Kidney glomerular epithelial cell (primary cell): Measurements from ENCODE around the gene MAFB.

Experiments used
- DNase-seq: peaks from one replicate; lab custom pipeline; 2025; lab: John Stamatoyannopoulos, UW

The MAFB gene

GRCh38 chr20:40702504-40702903 lies 13.5 kb upstream of the MAFB start:
- no peak for DNase-seq

GRCh38 chr20:40698744-40699143 lies 9.7 kb upstream of the MAFB start:
- DNase-seq = no peak

- DNase-seq = no peak
Measured at GRCh38 chr20:40698281-40698680, 9.2 kb upstream of the MAFB start.

- no peak for DNase-seq
Measured at GRCh38 chr20:40697541-40697940, 8.5 kb upstream of the MAFB start.

- DNase-seq = no peak
Measured at GRCh38 chr20:40695214-40695613, 6.2 kb upstream of the MAFB start.

GRCh38 chr20:40694246-40694645 lies 5.2 kb upstream of the MAFB start:
- no peak for DNase-seq

GRCh38 chr20:40692240-40693011 lies 3.4 kb upstream of the MAFB start:
- no peak for DNase-seq

GRCh38 chr20:40691566-40692239 lies 2.7 kb upstream of the MAFB start:
- no peak for DNase-seq

- DNase-seq = no peak
Measured at GRCh38 chr20:40690836-40691565, 2.0 kb upstream of the MAFB start.

- peak; percentile 31 for DNase-seq
Measured at GRCh38 chr20:40689943-40690835, 1.2 kb upstream of the MAFB start.

GRCh38 chr20:40688129-40689099 lies 622 bp downstream of the MAFB start:
- no peak for DNase-seq

GRCh38 chr20:40687384-40688128 lies 1.5 kb downstream of the MAFB start:
- DNase-seq = no peak

GRCh38 chr20:40686893-40687292 lies 2.1 kb downstream of the MAFB start:
- no peak for DNase-seq

GRCh38 chr20:40686434-40686882 lies 2.6 kb downstream of the MAFB start:
- DNase-seq = no peak

GRCh38 chr20:40685349-40685748 lies 3.7 kb downstream of the MAFB start:
- no peak for DNase-seq

GRCh38 chr20:40683894-40684268 lies 5.2 kb downstream of the MAFB start:
- no peak for DNase-seq

GRCh38 chr20:40683221-40683893 lies 5.7 kb downstream of the MAFB start:
- no peak for DNase-seq

GRCh38 chr20:40682104-40682981 lies 6.7 kb downstream of the MAFB start:
- DNase-seq = no peak
